Measurements from ENCODE around the gene OLFML3.

DNA sequence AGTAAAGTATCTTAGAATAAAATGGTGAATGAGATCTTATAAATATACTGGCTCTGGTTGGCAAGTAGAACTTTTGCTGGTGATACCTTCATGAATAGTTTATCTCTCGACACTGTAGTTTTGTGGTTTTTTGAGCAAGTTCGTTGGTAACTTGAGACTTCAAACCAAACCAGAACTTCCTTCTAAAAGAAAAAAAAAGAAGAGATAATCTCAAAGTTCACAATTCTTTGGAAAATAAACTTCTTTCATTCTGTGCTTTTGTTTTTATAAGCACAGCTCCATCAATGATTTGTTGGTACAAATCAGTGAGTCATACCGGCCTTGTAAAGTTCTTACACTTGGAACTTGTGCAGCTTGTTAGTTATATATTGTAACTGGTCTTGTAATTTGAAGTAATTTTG lies 47.8 kb upstream of the OLFML3 start:
- TF ChIP-seq RAD21 (IDR thresholded peaks at IDR 0.05; ENCODE audit: low read depth) (no peak), CEBPB (IDR thresholded peaks at IDR 0.05) (no peak), REST (IDR thresholded peaks at IDR 0.05; ENCODE audit: low read depth) (no peak), ZBTB7A (IDR thresholded peaks at IDR 0.05; ENCODE audit: low read depth) (no peak), USF1 (IDR thresholded peaks at IDR 0.05) (no peak)
